ENCODE measurements around the gene FHAD1.

GRCh38 chr1:15201221-15201620, 45.8 kb upstream of the FHAD1 start:
- TF ChIP-seq EZH2 (IDR thresholded peaks at IDR 0.05; ENCODE audit: borderline replicate concordance, low read depth, low read length, poor library complexity, severe bottlenecking) (no peak), CTCF (conservative IDR thresholded peaks at IDR 0.05; ENCODE audit: low read depth, low read length) (no peak)
